Duodenal mucosa (tissue), 2 donors: ENCODE results near the gene EYA2.
"Not testable (repeated sequence)": the region's sequence is repeated elsewhere in the genome, so short reads cannot be mapped to it uniquely, and the experiment has no call there.

Source experiments
- H3K27ac ChIP-seq: one replicate; pipeline ENCODE4 v1.7.0; 2013; ENCODE audit warnings: low read depth, low read length
- H3K27me3 ChIP-seq, 2 donors: one replicate each; pipeline ENCODE4 v1.7.0; 2013; ENCODE audit warnings: low read length in 2 of 2, control low read depth in 1 of 2; ENCODE audit not compliant: insufficient read depth in 2 of 2, control insufficient read depth in 1 of 2
- H3K36me3 ChIP-seq, 2 donors: one replicate each; pipeline ENCODE4 v1.7.0; 2013; ENCODE audit warnings: low read length in 2 of 2, control low read depth in 1 of 2; ENCODE audit not compliant: insufficient read depth in 2 of 2, control insufficient read depth in 1 of 2
- H3K4me1 ChIP-seq, 2 donors: one replicate each; pipeline ENCODE4 v1.7.0; 2013; ENCODE audit warnings: low read length in 2 of 2, control low read depth in 1 of 2; ENCODE audit not compliant: insufficient read depth in 2 of 2, control insufficient read depth in 1 of 2
- H3K4me3 ChIP-seq, 2 donors: one replicate each; pipeline ENCODE4 v1.7.0; 2013; ENCODE audit warnings: low read length in 2 of 2, low read depth in 1 of 2
- H3K9ac ChIP-seq, 2 donors: one replicate each; pipeline ENCODE4 v1.7.0; 2013; ENCODE audit warnings: low read length in 2 of 2, low read depth in 1 of 2
- H3K9me3 ChIP-seq, 2 donors: one replicate each; pipeline ENCODE4 v1.7.0; 2013; ENCODE audit warnings: low read length in 2 of 2, control low read depth in 1 of 2; ENCODE audit not compliant: control insufficient read depth in 1 of 2

Gene EYA2

GRCh38 chr20:46865824-46866223 is 28.8 kb upstream of the EYA2 start:
- Histone ChIP-seq H3K27ac (no peak overlapping the region), H3K4me3 (no peak overlapping the region), H3K4me1 (no peaks in the 10 kb centered on the region)

DNA sequence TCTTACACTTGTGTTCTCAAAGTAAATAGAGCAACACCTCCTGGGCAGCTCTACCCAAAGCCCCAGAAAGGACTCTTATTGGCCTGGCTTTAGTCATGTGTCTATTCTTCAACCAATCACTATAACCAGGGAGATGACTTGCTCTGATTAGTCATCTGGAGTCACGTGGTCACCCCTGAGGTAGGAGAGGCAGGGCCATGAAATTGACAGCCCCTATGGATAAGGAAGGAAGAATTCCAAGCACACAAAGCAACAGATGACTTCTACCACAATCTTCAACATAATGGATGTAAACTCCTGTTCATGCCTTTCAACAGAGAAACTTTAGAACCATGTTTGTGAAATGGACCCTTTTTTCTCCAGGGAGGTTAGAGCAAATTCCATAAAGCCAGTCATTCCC is 24.6 kb upstream of the EYA2 start:
- Histone ChIP-seq H3K9me3 (no peaks in the 10 kb centered on the region), H3K36me3 (no peaks in the 10 kb centered on the region), H3K27me3 (peaks cover 0 to 12% of the 10 kb centered on the region in 2 donors), H3K4me1 (no peaks in the 10 kb centered on the region), H3K4me3 (no peak overlapping the region), H3K27ac (no peak overlapping the region), H3K9ac (no peak overlapping the region)

More at GRCh38 chr20:46865824-46866223, 28.8 kb upstream of the EYA2 start:
- Histone ChIP-seq H3K27me3 (peaks cover 0 to 7% of the 10 kb centered on the region in 2 donors), H3K9ac (no peak overlapping the region), H3K9me3 (no peaks in the 10 kb centered on the region), H3K36me3 (no peaks in the 10 kb centered on the region)

GRCh38 chr20:46872328-46873211 is 22.1 kb upstream of the EYA2 start:
- H3K36me3 ChIP-seq: no peaks in the 10 kb centered on the region
- H3K9ac ChIP-seq: no peak overlapping the region
- H3K9me3 ChIP-seq: no peaks in the 10 kb centered on the region
- peaks cover 0 to 12% of the 10 kb centered on the region in 2 donors for H3K27me3 ChIP-seq
- H3K27ac ChIP-seq: no peak overlapping the region
- no peaks in the 10 kb centered on the region for H3K4me1 ChIP-seq
- H3K4me3 ChIP-seq: peak overlapping the region in 1 of 2 donors; percentile 23

DNA sequence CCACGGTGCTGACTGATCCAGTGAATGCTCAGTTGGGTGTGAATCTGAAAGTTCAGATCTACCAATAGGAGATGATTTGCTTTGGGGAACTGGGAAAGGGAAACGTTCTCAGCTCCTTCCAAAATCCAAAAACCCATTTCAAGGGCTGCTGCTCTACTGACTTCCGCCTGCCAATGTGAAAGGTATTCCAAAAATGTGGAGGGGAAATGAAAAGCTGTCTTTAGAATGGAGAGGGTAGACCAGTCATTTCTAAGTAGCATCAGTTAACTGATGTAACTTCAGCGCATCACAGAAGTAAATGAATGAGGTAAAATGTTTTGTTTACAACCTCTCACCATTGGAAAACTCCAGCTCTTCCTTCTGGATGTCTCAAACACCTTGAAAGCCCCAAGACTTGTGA is 19.6 kb upstream of the EYA2 start:
- Histone ChIP-seq H3K9me3 (no peaks in the 10 kb centered on the region), H3K4me1 (no peaks in the 10 kb centered on the region), H3K9ac (no peak overlapping the region), H3K4me3 (no peak overlapping the region), H3K27ac (no peak overlapping the region), H3K36me3 (no peaks in the 10 kb centered on the region), H3K27me3 (peaks cover 0 to 7% of the 10 kb centered on the region in 2 donors)

DNA sequence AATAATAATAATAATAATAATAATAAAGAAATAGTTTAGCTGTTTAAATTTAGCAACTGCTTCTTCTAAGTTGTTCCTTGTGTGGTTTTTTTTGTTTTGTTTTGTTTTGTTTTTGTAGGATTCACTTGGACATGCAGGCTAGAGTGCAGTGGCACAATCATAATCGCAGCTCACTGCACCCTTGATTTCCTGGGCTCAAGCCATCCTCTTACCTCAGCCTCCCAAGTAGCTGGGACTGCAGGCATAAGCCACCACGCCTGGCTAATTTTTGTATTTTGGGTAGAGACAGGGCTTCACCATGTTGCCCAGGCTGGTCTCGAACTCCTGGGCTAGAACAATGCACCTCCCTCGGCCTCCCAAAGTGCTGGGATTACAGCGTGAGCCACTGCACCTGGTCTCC is 15.3 kb upstream of the EYA2 start:
- H3K9me3 ChIP-seq: no peaks in the 10 kb centered on the region
- no peaks in the 10 kb centered on the region for H3K36me3 ChIP-seq
- H3K27me3 ChIP-seq: peaks cover 0 to 2% of the 10 kb centered on the region in 2 donors
- H3K4me3 ChIP-seq: no peak overlapping the region
- H3K27ac ChIP-seq: no peak overlapping the region
- H3K4me1 ChIP-seq: no peaks in the 10 kb centered on the region
- H3K9ac ChIP-seq: no peak overlapping the region

DNA sequence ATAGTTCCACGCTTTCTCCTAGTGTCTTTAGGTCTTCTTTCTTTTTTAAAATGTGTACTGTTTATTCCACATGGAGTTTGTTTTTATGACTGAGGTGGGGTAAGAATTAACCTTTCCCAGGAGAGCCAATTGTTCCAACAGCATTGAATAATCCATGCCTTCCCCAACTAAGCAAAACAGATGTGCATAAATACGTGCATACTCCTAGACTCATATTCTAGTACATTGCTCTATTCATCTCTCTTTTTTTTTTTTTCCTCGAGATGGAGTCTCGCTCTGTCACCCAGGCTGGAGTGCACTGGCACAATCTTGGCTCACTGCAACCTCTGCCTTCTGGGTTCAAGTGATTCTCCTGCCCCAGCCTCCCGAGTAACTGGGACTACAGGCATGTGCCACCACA is 14.7 kb upstream of the EYA2 start:
- not testable (repeated sequence) for H3K4me3 ChIP-seq, H3K9me3 ChIP-seq, H3K9ac ChIP-seq, H3K27ac ChIP-seq, H3K4me1 ChIP-seq, H3K27me3 ChIP-seq, H3K36me3 ChIP-seq

DNA sequence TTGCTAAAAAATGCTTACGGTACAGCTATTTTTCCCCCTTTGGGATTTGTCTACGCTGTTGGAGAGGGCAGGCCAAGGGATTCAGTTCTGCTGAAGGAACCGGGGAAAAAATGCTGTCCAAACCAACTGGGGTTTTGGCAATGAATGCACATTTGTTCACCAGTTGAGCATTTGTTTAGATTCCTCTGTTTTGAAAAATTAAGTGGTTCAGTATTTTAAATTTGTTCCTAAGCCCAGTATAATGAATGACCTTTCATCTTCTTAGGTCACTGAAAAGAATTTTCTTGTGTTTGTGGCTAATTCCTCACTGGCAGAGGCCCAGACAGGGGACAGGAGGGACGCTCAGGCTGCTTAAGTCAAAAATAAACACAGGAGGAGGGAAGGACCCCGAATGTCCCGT is 10.8 kb upstream of the EYA2 start:
- Histone ChIP-seq H3K9ac (no peak overlapping the region), H3K27me3 (no peaks in the 10 kb centered on the region), H3K4me1 (no peaks in the 10 kb centered on the region), H3K36me3 (no peaks in the 10 kb centered on the region), H3K4me3 (no peak overlapping the region), H3K27ac (no peak overlapping the region), H3K9me3 (no peaks in the 10 kb centered on the region)

DNA sequence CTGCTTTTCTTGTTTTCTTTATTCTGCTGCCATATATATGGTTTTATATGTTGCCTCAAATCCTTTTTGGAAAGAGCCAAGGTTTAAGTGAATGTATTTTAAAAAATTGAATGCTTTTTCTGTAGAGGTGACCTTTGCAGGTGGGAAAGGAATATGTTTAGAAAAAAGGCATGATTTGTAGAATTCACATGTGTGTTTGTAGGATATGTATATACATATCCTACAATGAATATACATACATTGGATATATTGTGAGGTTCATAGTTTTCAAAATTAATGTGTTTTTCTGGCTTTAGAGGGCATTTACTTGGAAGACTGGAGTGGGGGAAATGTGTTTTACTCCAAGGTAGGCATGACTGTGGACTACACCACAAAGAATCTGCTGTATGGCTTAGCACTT is 4.0 kb upstream of the EYA2 start:
- Histone ChIP-seq H3K4me3 (no peak overlapping the region), H3K27ac (no peak overlapping the region), H3K4me1 (no peaks in the 10 kb centered on the region), H3K36me3 (no peaks in the 10 kb centered on the region), H3K27me3 (peaks cover 17 to 19% of the 10 kb centered on the region in 2 donors), H3K9ac (no peak overlapping the region), H3K9me3 (peaks cover 0 to 5% of the 10 kb centered on the region in 2 donors)

- H3K4me1 ChIP-seq: no peaks in the 10 kb centered on the region
- H3K9ac ChIP-seq: no peak overlapping the region
- H3K4me3 ChIP-seq: no peak overlapping the region
- H3K36me3 ChIP-seq: no peaks in the 10 kb centered on the region
- H3K9me3 ChIP-seq: peaks cover 0 to 5% of the 10 kb centered on the region in 2 donors
- peaks cover 21 to 42% of the 10 kb centered on the region in 2 donors for H3K27me3 ChIP-seq
- H3K27ac ChIP-seq: no peak overlapping the region
These were observed 1.6 kb upstream of the EYA2 start for GRCh38 chr20:46893051-46893450.

GRCh38 chr20:46893877-46894578 is 615 bp upstream of the EYA2 start:
- Histone ChIP-seq H3K4me3 (no peak overlapping the region), H3K36me3 (no peaks in the 10 kb centered on the region), H3K27me3 (peaks cover 26 to 42% of the 10 kb centered on the region in 2 donors), H3K4me1 (no peaks in the 10 kb centered on the region), H3K27ac (no peak overlapping the region), H3K9ac (no peak overlapping the region), H3K9me3 (peaks cover 0 to 5% of the 10 kb centered on the region in 2 donors)
